ENCODE results near the gene IPO5. TPM values are rescaled to one million over a fixed set of nuclear protein-coding genes. Genes with fewer than 3 reads are reported as not detected.
"Not testable (repeated sequence)": the region's sequence is repeated elsewhere in the genome, so short reads cannot be mapped to it uniquely, and the experiment has no call there.

Gene IPO5
- total RNA-seq, 1 experiment from 2014 or later, result 342 TPM

DNA sequence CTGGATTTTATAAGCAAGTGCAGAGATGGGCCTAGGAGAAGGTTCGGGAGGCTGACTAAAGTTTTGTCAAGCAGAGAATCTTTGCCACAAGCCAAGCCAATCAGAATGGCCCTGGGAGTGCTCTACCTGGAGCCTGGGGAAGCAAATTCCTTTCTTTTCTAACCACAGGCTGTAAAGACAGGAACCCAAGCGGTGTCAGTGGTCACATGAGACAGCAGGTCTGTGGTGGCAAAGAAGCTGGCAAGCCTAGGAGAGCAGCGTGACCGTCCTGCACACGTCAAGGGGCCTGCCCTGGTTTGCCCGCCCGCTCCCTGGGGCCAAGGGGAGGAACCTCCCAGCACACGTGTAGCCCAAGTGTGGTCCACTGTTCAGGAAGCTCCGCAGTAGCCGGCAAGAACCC is 90.8 kb downstream of the IPO5 start:
- DNase-seq, result no peak
- WGBS (ENCODE audit: extremely low coverage, insufficient read length, low lambda C conversion rate), result no CpG with 5 or more reads among the region's 10 CpGs
- H3K4me1 Mint-ChIP-seq, result peaks cover 6 to 14% of the 10 kb centered on the region in 2 experiments
- H2BK120ac ChIP-seq (ENCODE audit: low read depth, low read length, poor library complexity, severe bottlenecking), result no peak overlapping the region
- no peaks in the 10 kb centered on the region for H3K79me1 ChIP-seq (ENCODE audit: insufficient read depth, low read depth, low read length, poor library complexity, severe bottlenecking)
- H4K20me1 ChIP-seq (ENCODE audit: control insufficient read depth, insufficient read depth, insufficient read length), result no peaks in the 10 kb centered on the region
- H3K9me3 ChIP-seq (ENCODE audit: control insufficient read depth, low read depth, low read length), result no peaks in the 10 kb centered on the region
- H3K4me2 ChIP-seq (ENCODE audit: insufficient read depth, insufficient read length, low read length), result no peak overlapping the region
- H2BK5ac ChIP-seq (ENCODE audit: insufficient read length, low read length), result no peak overlapping the region
- H3K4ac ChIP-seq (ENCODE audit: low read depth, low read length), result no peak overlapping the region
- H3K23ac ChIP-seq (ENCODE audit: insufficient read length, low read depth, low read length), result no peak overlapping the region
- no peak overlapping the region for H2BK20ac ChIP-seq (ENCODE audit: low read depth, low read length, poor library complexity, severe bottlenecking)
- no peaks in the 10 kb centered on the region for H3K27me3 ChIP-seq (ENCODE audit: insufficient read depth, low read length)
- no peak overlapping the region for H3K4me3 Mint-ChIP-seq
- no peaks in the 10 kb centered on the region for H3K9me3 Mint-ChIP-seq
- no peak overlapping the region for H3K18ac ChIP-seq (ENCODE audit: insufficient read length, low read depth, low read length)
- no peaks in the 10 kb centered on the region for H3K36me3 Mint-ChIP-seq (ENCODE audit: insufficient read depth in 1 of 3, low read depth in 3 of 3)
- no peak overlapping the region for H2AK5ac ChIP-seq (ENCODE audit: insufficient read length, low read length)
- H4K5ac ChIP-seq (ENCODE audit: insufficient read length, low read depth, low read length), result no peak overlapping the region
- H3T11ph ChIP-seq (ENCODE audit: low read length), result no peak overlapping the region
- TF ChIP-seq, protein P1, sequence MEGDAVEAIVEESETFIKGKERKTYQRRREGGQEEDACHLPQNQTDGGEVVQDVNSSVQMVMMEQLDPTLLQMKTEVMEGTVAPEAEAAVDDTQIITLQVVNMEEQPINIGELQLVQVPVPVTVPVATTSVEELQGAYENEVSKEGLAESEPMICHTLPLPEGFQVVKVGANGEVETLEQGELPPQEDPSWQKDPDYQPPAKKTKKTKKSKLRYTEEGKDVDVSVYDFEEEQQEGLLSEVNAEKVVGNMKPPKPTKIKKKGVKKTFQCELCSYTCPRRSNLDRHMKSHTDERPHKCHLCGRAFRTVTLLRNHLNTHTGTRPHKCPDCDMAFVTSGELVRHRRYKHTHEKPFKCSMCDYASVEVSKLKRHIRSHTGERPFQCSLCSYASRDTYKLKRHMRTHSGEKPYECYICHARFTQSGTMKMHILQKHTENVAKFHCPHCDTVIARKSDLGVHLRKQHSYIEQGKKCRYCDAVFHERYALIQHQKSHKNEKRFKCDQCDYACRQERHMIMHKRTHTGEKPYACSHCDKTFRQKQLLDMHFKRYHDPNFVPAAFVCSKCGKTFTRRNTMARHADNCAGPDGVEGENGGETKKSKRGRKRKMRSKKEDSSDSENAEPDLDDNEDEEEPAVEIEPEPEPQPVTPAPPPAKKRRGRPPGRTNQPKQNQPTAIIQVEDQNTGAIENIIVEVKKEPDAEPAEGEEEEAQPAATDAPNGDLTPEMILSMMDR (conservative IDR thresholded peaks at IDR 0.05), result no peak
- H3K9ac ChIP-seq (ENCODE audit: extremely low read depth, insufficient read length, low read length), result no peak overlapping the region
- no peak overlapping the region for H3K56ac ChIP-seq (ENCODE audit: insufficient read length, low read depth, low read length)
- no peak overlapping the region for H3K27ac ChIP-seq (ENCODE audit: insufficient read length, low read depth, low read length)
- H2BK12ac ChIP-seq (ENCODE audit: insufficient read length, low read depth, low read length), result no peak overlapping the region
- H4K91ac ChIP-seq (ENCODE audit: insufficient read length, low read depth, low read length), result no peak overlapping the region
- no peaks in the 10 kb centered on the region for H3K23me2 ChIP-seq (ENCODE audit: insufficient read length, low read depth, low read length, poor library complexity, severe bottlenecking)
- no peaks in the 10 kb centered on the region for H3K79me2 ChIP-seq (ENCODE audit: insufficient read depth, low read length)
- H2BK15ac ChIP-seq (ENCODE audit: low read depth, low read length), result no peak overlapping the region
- H4K8ac ChIP-seq (replicated peaks; ENCODE audit: insufficient read length, low read depth, low read length), result no peak overlapping the region
- H3K27ac Mint-ChIP-seq, result no peak overlapping the region
- H3K14ac ChIP-seq (ENCODE audit: insufficient read depth, low read length), result no peak overlapping the region
- H3K27me3 Mint-ChIP-seq (ENCODE audit: low read depth), result no peaks in the 10 kb centered on the region
- no peaks in the 10 kb centered on the region; the same call in 1 of the 2 replicates for H3K4me1 ChIP-seq (ENCODE audit: insufficient read depth, low read length)
- H2AFZ ChIP-seq (ENCODE audit: low read length), result no peak overlapping the region

DNA sequence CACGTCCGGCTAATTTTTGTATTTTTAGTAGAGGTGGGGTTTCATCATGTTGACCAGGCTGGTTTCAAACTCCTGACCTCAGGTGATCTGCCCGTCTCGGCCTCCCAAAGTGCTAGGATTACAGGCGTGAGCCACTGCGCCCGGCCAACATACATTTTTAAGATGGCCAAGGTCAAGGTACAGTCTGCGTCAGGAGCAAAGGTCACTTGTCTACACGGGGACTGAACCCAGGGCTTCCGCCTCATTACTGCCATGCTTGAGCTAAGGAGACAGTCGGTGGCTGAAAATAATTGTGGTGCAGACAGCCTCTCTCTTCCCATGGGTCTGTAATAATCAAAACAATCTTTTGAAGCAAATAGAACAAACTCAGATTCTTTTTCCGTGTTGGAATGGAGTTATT is 94.3 kb downstream of the IPO5 start:
- not testable (repeated sequence) for H2AFZ ChIP-seq (ENCODE audit: low read length); H3K4me3 Mint-ChIP-seq; H3K36me3 Mint-ChIP-seq (ENCODE audit: insufficient read depth in 1 of 3, low read depth in 3 of 3); H2AK5ac ChIP-seq (ENCODE audit: insufficient read length, low read length); H3K79me2 ChIP-seq (ENCODE audit: insufficient read depth, low read length); H3K79me1 ChIP-seq (ENCODE audit: insufficient read depth, low read depth, low read length, poor library complexity, severe bottlenecking); H3K27ac Mint-ChIP-seq; H4K20me1 ChIP-seq (ENCODE audit: control insufficient read depth, insufficient read depth, insufficient read length); H3K27me3 ChIP-seq (ENCODE audit: insufficient read depth, low read length); H3K4me1 Mint-ChIP-seq; H2BK20ac ChIP-seq (ENCODE audit: low read depth, low read length, poor library complexity, severe bottlenecking); H4K5ac ChIP-seq (ENCODE audit: insufficient read length, low read depth, low read length); H3K4ac ChIP-seq (ENCODE audit: low read depth, low read length); H3K27ac ChIP-seq (ENCODE audit: insufficient read length, low read depth, low read length); H3K9ac ChIP-seq (ENCODE audit: extremely low read depth, insufficient read length, low read length); H3K56ac ChIP-seq (ENCODE audit: insufficient read length, low read depth, low read length); H3K27me3 Mint-ChIP-seq (ENCODE audit: low read depth); H4K8ac ChIP-seq (replicated peaks; ENCODE audit: insufficient read length, low read depth, low read length); H3K18ac ChIP-seq (ENCODE audit: insufficient read length, low read depth, low read length); H3K9me3 ChIP-seq (ENCODE audit: control insufficient read depth, low read depth, low read length); H4K91ac ChIP-seq (ENCODE audit: insufficient read length, low read depth, low read length); H3T11ph ChIP-seq (ENCODE audit: low read length); H2BK15ac ChIP-seq (ENCODE audit: low read depth, low read length); H3K14ac ChIP-seq (ENCODE audit: insufficient read depth, low read length); H3K23me2 ChIP-seq (ENCODE audit: insufficient read length, low read depth, low read length, poor library complexity, severe bottlenecking); H3K4me2 ChIP-seq (ENCODE audit: insufficient read depth, insufficient read length, low read length); H3K4me1 ChIP-seq (ENCODE audit: insufficient read depth, low read length); DNase-seq; H3K23ac ChIP-seq (ENCODE audit: insufficient read length, low read depth, low read length); H2BK120ac ChIP-seq (ENCODE audit: low read depth, low read length, poor library complexity, severe bottlenecking); H2BK5ac ChIP-seq (ENCODE audit: insufficient read length, low read length); H3K9me3 Mint-ChIP-seq; H2BK12ac ChIP-seq (ENCODE audit: insufficient read length, low read depth, low read length)
- no CpG with 5 or more reads among the region's 12 CpGs for WGBS (ENCODE audit: extremely low coverage, insufficient read length, low lambda C conversion rate)

All from H9 (cell line).